Ovary (tissue), 3 donors: ENCODE measurements around the gene RNF182.

Source experiments
- POLR2A ChIP-seq: fragments of 450-650 bp; IDR thresholded peaks from one replicate; pipeline ENCODE4 v1.6.1; 2017; ENCODE audit warnings: antibody characterized with exemption, mild to moderate bottlenecking, moderate library complexity
- TF ChIP-seq, protein P1 (sequence below), 3 donors: fragments of 450-650 bp in 2 of 3; fragments of 200-600 bp in 1 of 3; IDR thresholded peaks; one replicate each; pipeline versions ENCODE4 v1.5.1 to v1.8.0; 2016 to 2022; ENCODE audit warnings: antibody characterized with exemption in 3 of 3, mild to moderate bottlenecking in 1 of 3
- donor health status: DM: no; HTN: no; CAD: no.

- TF ChIP-seq, protein P1, sequence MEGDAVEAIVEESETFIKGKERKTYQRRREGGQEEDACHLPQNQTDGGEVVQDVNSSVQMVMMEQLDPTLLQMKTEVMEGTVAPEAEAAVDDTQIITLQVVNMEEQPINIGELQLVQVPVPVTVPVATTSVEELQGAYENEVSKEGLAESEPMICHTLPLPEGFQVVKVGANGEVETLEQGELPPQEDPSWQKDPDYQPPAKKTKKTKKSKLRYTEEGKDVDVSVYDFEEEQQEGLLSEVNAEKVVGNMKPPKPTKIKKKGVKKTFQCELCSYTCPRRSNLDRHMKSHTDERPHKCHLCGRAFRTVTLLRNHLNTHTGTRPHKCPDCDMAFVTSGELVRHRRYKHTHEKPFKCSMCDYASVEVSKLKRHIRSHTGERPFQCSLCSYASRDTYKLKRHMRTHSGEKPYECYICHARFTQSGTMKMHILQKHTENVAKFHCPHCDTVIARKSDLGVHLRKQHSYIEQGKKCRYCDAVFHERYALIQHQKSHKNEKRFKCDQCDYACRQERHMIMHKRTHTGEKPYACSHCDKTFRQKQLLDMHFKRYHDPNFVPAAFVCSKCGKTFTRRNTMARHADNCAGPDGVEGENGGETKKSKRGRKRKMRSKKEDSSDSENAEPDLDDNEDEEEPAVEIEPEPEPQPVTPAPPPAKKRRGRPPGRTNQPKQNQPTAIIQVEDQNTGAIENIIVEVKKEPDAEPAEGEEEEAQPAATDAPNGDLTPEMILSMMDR (IDR thresholded peaks at IDR 0.05), result no peak
- no peak for TF ChIP-seq POLR2A
These were observed 10.4 kb upstream of the RNF182 start for GRCh38 chr6:13914351-13914750.
